ENCODE data around the gene PAPOLA. TPM values are rescaled to one million over a fixed set of nuclear protein-coding genes. Genes with fewer than 3 reads are reported as not detected.
A peak's percentile ranks its signal among the peaks of the same experiment; 100 is the strongest.
"Not testable (repeated sequence)": the region's sequence is repeated elsewhere in the genome, so short reads cannot be mapped to it uniquely, and the experiment has no call there.

Gene PAPOLA
- 100 to 1,000 TPM; 159 to 164 TPM for total RNA-seq
- long read RNA-seq, full-length matches to known transcripts, result 55 of 72 reads
- long read RNA-seq, partial matches to known transcripts, result 10 of 72 reads
- long read RNA-seq, other reads (novel, unspliced or antisense), result 7 of 72 reads

- DNase-seq, result peak; percentile 95 to 96
- intact Hi-C loops (cut with DNase I, micrococcal nuclease), result no loop called here
- peak; percentile 95 for ATAC-seq
These were observed at the start of gene PAPOLA for GRCh38 chr14:96501740-96502620. TSS of gene PAPOLA (plus strand) at chr14:96502382. CDS start at chr14:96502593, 211 bp downstream.

GRCh38 chr14:96452684-96453083 is 49.5 kb upstream of the PAPOLA start:
- intact Hi-C loops (cut with DNase I, micrococcal nuclease), result no loop called here
- DNase-seq (no peak), ATAC-seq (no peak)

- intact Hi-C loops (cut with DNase I, micrococcal nuclease), result no loop called here
- ATAC-seq, result no peak
These were observed 46.6 kb upstream of the PAPOLA start for GRCh38 chr14:96455588-96455987.

GRCh38 chr14:96459851-96460250 is 42.3 kb upstream of the PAPOLA start:
- DNase-seq, result no peak
- intact Hi-C loops (cut with DNase I, micrococcal nuclease), result no loop called here
- no peak for ATAC-seq

More at GRCh38 chr14:96455588-96455987, 46.6 kb upstream of the PAPOLA start:
- DNase-seq, result no peak

GRCh38 chr14:96461950-96462798 is 40.0 kb upstream of the PAPOLA start:
- peak; percentile 93 for ATAC-seq
- peak; percentile 29 to 50 for DNase-seq
- intact Hi-C loops (cut with DNase I, micrococcal nuclease), result no loop called here

GRCh38 chr14:96464136-96464535 is 38.0 kb upstream of the PAPOLA start:
- DNase-seq, result no peak

GRCh38 chr14:96466918-96467317 is 35.3 kb upstream of the PAPOLA start:
- intact Hi-C loops (cut with DNase I, micrococcal nuclease), result no loop called here

More at GRCh38 chr14:96464136-96464535, 38.0 kb upstream of the PAPOLA start:
- no peak for ATAC-seq
- intact Hi-C loops (cut with DNase I, micrococcal nuclease), result no loop called here

GRCh38 chr14:96470331-96470730 is 31.9 kb upstream of the PAPOLA start:
- ATAC-seq (no peak), DNase-seq (no peak)
- intact Hi-C loops (cut with DNase I, micrococcal nuclease), result no loop called here

More at GRCh38 chr14:96466918-96467317, 35.3 kb upstream of the PAPOLA start:
- ATAC-seq (no peak), DNase-seq (no peak)

GRCh38 chr14:96470967-96471366 is 31.2 kb upstream of the PAPOLA start:
- intact Hi-C loops (cut with DNase I, micrococcal nuclease); ATAC-seq; DNase-seq: not testable (repeated sequence)

GRCh38 chr14:96478119-96478518 is 24.1 kb upstream of the PAPOLA start:
- no peak for ATAC-seq
- no peak for DNase-seq
- intact Hi-C loops (cut with DNase I, micrococcal nuclease), result no loop called here

GRCh38 chr14:96479435-96480146 is 22.6 kb upstream of the PAPOLA start:
- ATAC-seq (no peak), DNase-seq (no peak)
- intact Hi-C loops (cut with DNase I, micrococcal nuclease), result no loop called here

GRCh38 chr14:96481731-96482314 is 20.4 kb upstream of the PAPOLA start:
- ATAC-seq (no peak), DNase-seq (no peak)
- intact Hi-C loops (cut with DNase I, micrococcal nuclease), result no loop called here

GRCh38 chr14:96482986-96483385 is 19.2 kb upstream of the PAPOLA start:
- DNase-seq (no peak), ATAC-seq (no peak)
- intact Hi-C loops (cut with DNase I, micrococcal nuclease), result no loop called here

GRCh38 chr14:96484399-96484798 is 17.8 kb upstream of the PAPOLA start:
- DNase-seq (no peak), ATAC-seq (no peak)
- intact Hi-C loops (cut with DNase I, micrococcal nuclease), result no loop called here

GRCh38 chr14:96486705-96487104 is 15.5 kb upstream of the PAPOLA start:
- no peak for ATAC-seq
- intact Hi-C loops (cut with DNase I, micrococcal nuclease), result no loop called here
- DNase-seq, result no peak

GRCh38 chr14:96489327-96489726 is 12.9 kb upstream of the PAPOLA start:
- ATAC-seq (no peak), DNase-seq (no peak)
- intact Hi-C loops (cut with DNase I, micrococcal nuclease), result no loop called here

GRCh38 chr14:96493178-96493577 is 9.0 kb upstream of the PAPOLA start:
- intact Hi-C loops (cut with DNase I, micrococcal nuclease), result no loop called here

GRCh38 chr14:96494331-96494730 is 7.9 kb upstream of the PAPOLA start:
- ATAC-seq, result no peak
- intact Hi-C loops (cut with DNase I, micrococcal nuclease), result no loop called here
- DNase-seq, result no peak

More at GRCh38 chr14:96493178-96493577, 9.0 kb upstream of the PAPOLA start:
- ATAC-seq (peak; percentile 71), DNase-seq (no peak)

Data from left colon (tissue), 2 donors.